ENCODE data around the gene PPP2CA. TPM values are rescaled to one million over a fixed set of nuclear protein-coding genes. Genes with fewer than 3 reads are reported as not detected.

The PPP2CA gene
- polyA plus RNA-seq, 2 of the 4 experiments (the other 2 are of a cell fraction): 273 to 357 TPM

- CTCF ChIA-PET: interaction anchor here (0.6 to 3.0 kb wide), 2 partner anchors 12 to 123 kb away, joined by 3 to 13 read pairs; no protein-coding TSS in a partner anchor
- no peak for ATAC-seq
Measured at GRCh38 chr5:134162592-134162991, 63.3 kb downstream of the PPP2CA start.

GRCh38 chr5:134161513-134162395 is 64.1 kb downstream of the PPP2CA start:
- Histone ChIP-seq H3K9me3 (peaks cover 7% of the 10 kb centered on the region; the same call in 2 of the 3 replicates), H3K4me3 (no peak overlapping the region), H3K4me1 (no peaks in the 10 kb centered on the region), H3K4me2 (no peak overlapping the region), H3K27ac (no peak overlapping the region)
- 96% methylated on average over 6 of the region's 6 CpGs for WGBS (ENCODE audit: missing lambda C conversion rate)
- ATAC-seq: no peak
- FAIRE-seq: no peak
- no peak for DNase-seq (ENCODE audit: low read depth in 1 of 2, low spot score in 1 of 2)
- ChIA-PET POLR2A (interaction anchor here (0.7 to 0.9 kb wide), 2 partner anchors 15 to 202 kb away, joined by 3 read pairs; partner anchors contain the start of gene SKP1), CTCF (interaction anchor here (0.6 to 3.0 kb wide), 8 partner anchors 11 to 135 kb away, joined by 3 to 13 read pairs (median 4); no protein-coding TSS in a partner anchor)
- TF ChIP-seq CHD4 (IDR thresholded peaks at IDR 0.05; ENCODE audit: borderline replicate concordance) (no peak), EHF (CRISPR knock-in tag; IDR thresholded peaks at IDR 0.05) (no peak), ESRRA (IDR thresholded peaks at IDR 0.05; ENCODE audit: borderline replicate concordance, low read length) (no peak), TFCP2L1 (CRISPR knock-in tag; IDR thresholded peaks at IDR 0.05) (no peak), POLR2AphosphoS2 (conservative IDR thresholded peaks at IDR 0.05; ENCODE audit: low read length) (peak; percentile 47; the same call in 1 of the 2 replicates), HOXB5 (CRISPR knock-in tag; IDR thresholded peaks at IDR 0.05) (no peak)

More at GRCh38 chr5:134162592-134162991, 63.3 kb downstream of the PPP2CA start:
- H3K4me3 ChIP-seq: no peak overlapping the region
- H3K4me2 ChIP-seq: no peak overlapping the region
- no peak overlapping the region for H3K27ac ChIP-seq
- 91% methylated on average over 5 of the region's 5 CpGs for WGBS (ENCODE audit: missing lambda C conversion rate)
- POLR2A ChIA-PET: interaction anchor here (0.7 to 0.9 kb wide), 2 partner anchors 14 to 201 kb away, joined by 3 read pairs; partner anchors contain the start of gene SKP1
- no peak for FAIRE-seq
- no peaks in the 10 kb centered on the region for H3K4me1 ChIP-seq
- H3K9me3 ChIP-seq: peaks cover 7% of the 10 kb centered on the region; the same call in 2 of the 3 replicates
- no peak for DNase-seq (ENCODE audit: low read depth in 1 of 2, low spot score in 1 of 2)
- TF ChIP-seq RNF2 (IDR thresholded peaks at IDR 0.05; ENCODE audit: borderline replicate concordance, low read depth) (no peak), MAFK (IDR thresholded peaks at IDR 0.05; ENCODE audit: partially characterized antibody) (peak; percentile 54)

- ATAC-seq (no peak), FAIRE-seq (no peak), DNase-seq (ENCODE audit: low read depth in 1 of 2, low spot score in 1 of 2) (no peak)
- Histone ChIP-seq H3K4me2 (no peak overlapping the region), H3K4me1 (no peaks in the 10 kb centered on the region), H3K27ac (no peak overlapping the region), H3K9me3 (no peaks in the 10 kb centered on the region), H3K4me3 (no peak overlapping the region)
- POLR2A ChIA-PET: interaction anchor here (0.6 to 2.3 kb wide), 4 partner anchors 11 to 228 kb away, joined by 4 to 17 read pairs (median 6); partner anchors contain the start of gene SKP1
- CTCF ChIA-PET: interaction anchor here (0.5 to 6.7 kb wide), 11 partner anchors 8 to 582 kb away, joined by 3 to 55 read pairs (median 4); no protein-coding TSS in a partner anchor
- WGBS (ENCODE audit: missing lambda C conversion rate): 92% methylated on average over 1 of the region's 1 CpG
- TF ChIP-seq MYC (IDR thresholded peaks at IDR 0.05; ENCODE audit: borderline replicate concordance, low read length): no peak
- no peak for TF ChIP-seq ZSCAN20 (CRISPR knock-in tag; IDR thresholded peaks at IDR 0.05)
- TF ChIP-seq ELK1 (IDR thresholded peaks at IDR 0.05; ENCODE audit: low read depth, low read length): no peak
- TF ChIP-seq MAFK (IDR thresholded peaks at IDR 0.05; ENCODE audit: partially characterized antibody): no peak
- TF ChIP-seq TFCP2L1 (CRISPR knock-in tag; IDR thresholded peaks at IDR 0.05): no peak
- no peak for TF ChIP-seq HOXA7 (CRISPR knock-in tag; IDR thresholded peaks at IDR 0.05)
- TF ChIP-seq ESRRA (IDR thresholded peaks at IDR 0.05; ENCODE audit: borderline replicate concordance, low read length): no peak
- no peak for TF ChIP-seq NPAS2 (CRISPR knock-in tag; IDR thresholded peaks at IDR 0.05; ENCODE audit: borderline replicate concordance)
- TF ChIP-seq BCL3 (IDR thresholded peaks at IDR 0.05): no peak
- no peak for TF ChIP-seq E2F6 (IDR thresholded peaks at IDR 0.05; ENCODE audit: borderline replicate concordance, low read depth)
- TF ChIP-seq CBX2 (IDR thresholded peaks at IDR 0.05; ENCODE audit: borderline replicate concordance, low read depth): no peak
- no peak for TF ChIP-seq CEBPB (IDR thresholded peaks at IDR 0.05)
- TF ChIP-seq ZC3H11A (IDR thresholded peaks at IDR 0.05): no peak
- no peak for TF ChIP-seq CHD4 (IDR thresholded peaks at IDR 0.05; ENCODE audit: borderline replicate concordance)
- no peak for TF ChIP-seq JUNB (IDR thresholded peaks at IDR 0.05)
- TF ChIP-seq PBX3 (IDR thresholded peaks at IDR 0.05): no peak
Measured at GRCh38 chr5:134153657-134154056, 72.2 kb downstream of the PPP2CA start.
